NT2/D1 (cell line): ENCODE measurements around the gene SIGLEC12.
A peak's percentile ranks its signal among the peaks of the same experiment; 100 is the strongest.

ENCODE experiments used
- DNase-seq: peaks from one replicate; pipeline ENCODE4 v3.0.0-alpha.2; 2011; ENCODE audit warnings: low read depth, low spot score
- H3K27me3 ChIP-seq: 2 replicates; pipeline ENCODE4 v1.6.0; 2011; ENCODE audit warnings: mild to moderate bottlenecking; ENCODE audit not compliant: insufficient read length, insufficient read depth
- H3K36me3 ChIP-seq: 2 replicates; pipeline ENCODE4 v1.6.1; 2011; ENCODE audit warnings: mild to moderate bottlenecking, low read length, mixed read lengths; ENCODE audit not compliant: insufficient read depth, insufficient read length
- H3K4me1 ChIP-seq: 2 replicates; pipeline ENCODE4 v1.5.1; 2011; ENCODE audit not compliant: insufficient read depth, insufficient read length
- H3K4me3 ChIP-seq: 2 replicates; pipeline ENCODE4 v1.5.1; 2011; ENCODE audit warnings: low read depth; ENCODE audit not compliant: insufficient read length
- H3K9ac ChIP-seq: 2 replicates; pipeline ENCODE4 v1.6.0; 2011; ENCODE audit warnings: low read depth; ENCODE audit not compliant: insufficient read length
- H3K9me3 ChIP-seq: 2 replicates; pipeline ENCODE4 v1.5.1; 2011; ENCODE audit warnings: mild to moderate bottlenecking, low read length; ENCODE audit not compliant: insufficient read depth
- SUZ12 ChIP-seq: IDR thresholded peaks from 2 replicates; pipeline ENCODE4 v1.6.1; 2011; ENCODE audit not compliant: insufficient read length, insufficient read depth; ENCODE audit errors: extremely low read depth
- YY1 ChIP-seq: IDR thresholded peaks from 2 replicates; pipeline ENCODE4 v1.6.1; 2011; ENCODE audit not compliant: insufficient read length, insufficient read depth
- ZNF274 ChIP-seq: IDR thresholded peaks from 2 replicates; pipeline ENCODE4 v1.6.1; 2011; ENCODE audit warnings: mild to moderate bottlenecking, low read depth, low read length

The SIGLEC12 gene

DNA sequence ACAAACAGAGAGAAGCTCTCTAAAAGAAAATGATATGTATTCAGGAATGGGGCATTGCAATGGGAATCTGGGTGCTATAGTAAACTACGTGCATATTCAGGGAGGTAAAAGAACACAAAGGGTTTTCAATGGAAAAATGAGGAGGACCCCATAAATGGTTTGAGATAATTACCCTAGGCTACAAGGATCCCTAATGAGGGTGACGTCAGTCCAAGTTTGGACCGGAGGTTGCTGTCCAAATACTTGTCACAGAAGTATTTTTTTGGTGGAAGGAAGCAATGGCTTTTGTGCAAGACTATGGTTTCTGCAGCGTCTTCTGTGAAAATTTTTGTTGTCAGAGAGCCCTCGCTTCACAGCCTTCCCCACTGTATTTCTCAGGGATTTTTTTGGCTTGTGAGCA, 24.3 kb downstream of the SIGLEC12 start:
- TF ChIP-seq YY1 (no peak), ZNF274 (no peak), SUZ12 (no peak)

DNA sequence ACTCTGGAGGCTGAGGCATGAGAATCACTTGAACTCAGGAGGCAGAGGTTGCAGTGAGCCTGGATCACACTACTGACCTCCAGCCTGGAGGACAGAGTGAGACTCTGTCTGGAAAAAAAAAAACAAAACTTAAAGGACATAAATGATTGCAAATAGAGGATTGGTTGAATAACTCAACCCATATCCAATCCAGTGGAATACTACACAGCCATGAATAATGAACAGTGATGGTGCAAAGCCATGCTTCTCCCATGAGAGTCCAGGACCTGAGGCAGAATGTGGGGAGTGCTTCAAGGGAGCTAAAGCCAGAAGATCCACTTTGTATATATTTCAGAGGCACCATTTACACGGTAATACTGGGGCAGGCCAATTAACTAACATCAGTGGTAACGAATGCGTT, 25.4 kb downstream of the SIGLEC12 start:
- no peaks in the 10 kb centered on the region for H3K36me3 ChIP-seq
- no peak overlapping the region for H3K9ac ChIP-seq
- no peaks in the 10 kb centered on the region for H3K4me1 ChIP-seq
- peaks cover 17% of the 10 kb centered on the region for H3K27me3 ChIP-seq
- TF ChIP-seq YY1 = no peak
- H3K9me3 ChIP-seq = no peaks in the 10 kb centered on the region
- no peak for DNase-seq
- no peak overlapping the region for H3K4me3 ChIP-seq

More for the DNA sequence above, 24.3 kb downstream of the SIGLEC12 start:
- no peaks in the 10 kb centered on the region for H3K4me1 ChIP-seq
- no peaks in the 10 kb centered on the region for H3K36me3 ChIP-seq
- peaks cover 22% of the 10 kb centered on the region for H3K27me3 ChIP-seq
- DNase-seq = no peak
- H3K9ac ChIP-seq = no peak overlapping the region
- no peaks in the 10 kb centered on the region for H3K9me3 ChIP-seq
- H3K4me3 ChIP-seq = no peak overlapping the region

DNA sequence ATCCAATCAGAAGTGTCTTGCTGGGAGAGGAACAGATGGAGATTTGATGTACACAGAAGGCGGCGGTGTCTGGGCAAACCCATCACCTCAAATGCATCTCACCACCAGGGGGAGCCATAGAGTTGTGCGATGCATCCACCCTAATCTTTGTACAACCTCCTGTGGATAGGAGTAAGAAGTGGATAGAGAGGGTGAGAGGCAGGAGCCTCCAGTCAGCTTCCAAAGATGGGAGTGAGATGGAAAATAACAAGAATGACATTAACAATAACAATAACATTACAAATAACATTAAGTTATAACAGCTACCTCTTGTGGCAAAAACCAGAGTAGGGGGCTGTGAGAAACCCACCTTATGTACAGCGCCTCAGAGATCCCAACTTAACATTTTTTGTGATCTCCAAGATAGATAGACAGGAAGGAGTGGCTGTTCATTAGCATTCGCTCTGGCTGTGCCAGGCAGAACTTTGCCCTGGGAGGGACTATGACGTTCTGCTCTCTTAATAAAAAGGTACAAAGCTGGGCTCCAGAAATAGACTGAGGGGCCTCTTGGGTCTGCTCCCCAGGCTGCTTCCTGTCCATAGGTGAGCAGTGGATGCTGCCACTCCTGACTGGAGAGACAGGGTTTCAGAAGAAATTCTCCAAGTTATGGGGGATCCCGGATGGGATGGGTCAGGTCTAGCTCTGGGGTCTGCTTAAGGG, 28.4 kb downstream of the SIGLEC12 start:
- no peaks in the 10 kb centered on the region for H3K9me3 ChIP-seq
- no peaks in the 10 kb centered on the region for H3K4me1 ChIP-seq
- H3K36me3 ChIP-seq = no peaks in the 10 kb centered on the region
- no peak for TF ChIP-seq SUZ12
- H3K9ac ChIP-seq = no peak overlapping the region
- no peak overlapping the region for H3K4me3 ChIP-seq
- H3K27me3 ChIP-seq = peaks cover 2% of the 10 kb centered on the region
- peak; percentile 35 for DNase-seq

DNA sequence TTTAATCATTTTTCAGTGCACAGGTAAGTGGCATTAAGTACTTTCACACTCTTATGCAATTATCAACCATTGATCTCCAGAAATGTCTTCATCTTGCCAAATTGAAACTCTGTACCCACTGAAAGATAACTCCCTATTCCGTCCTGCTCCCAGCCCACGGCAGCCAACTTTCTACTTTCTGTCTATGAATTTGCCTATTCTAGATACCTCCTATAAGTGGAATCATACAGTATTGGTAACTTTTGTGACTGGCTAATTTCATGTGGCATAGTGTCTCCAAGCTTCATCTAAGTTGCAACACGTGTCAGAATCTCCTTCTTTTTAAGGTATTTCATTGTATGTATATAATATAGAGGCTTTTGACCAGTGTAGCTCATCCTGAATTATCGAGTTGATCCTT, 29.0 kb downstream of the SIGLEC12 start:
- TF ChIP-seq YY1 = no peak
- TF ChIP-seq ZNF274 = no peak
- TF ChIP-seq SUZ12 = no peak
- DNase-seq = no peak
- H3K9ac ChIP-seq = no peak overlapping the region
- H3K4me3 ChIP-seq = no peak overlapping the region
- H3K27me3 ChIP-seq = peaks cover 5% of the 10 kb centered on the region
- no peaks in the 10 kb centered on the region for H3K36me3 ChIP-seq
- H3K4me1 ChIP-seq = no peaks in the 10 kb centered on the region
- H3K9me3 ChIP-seq = no peaks in the 10 kb centered on the region

DNA sequence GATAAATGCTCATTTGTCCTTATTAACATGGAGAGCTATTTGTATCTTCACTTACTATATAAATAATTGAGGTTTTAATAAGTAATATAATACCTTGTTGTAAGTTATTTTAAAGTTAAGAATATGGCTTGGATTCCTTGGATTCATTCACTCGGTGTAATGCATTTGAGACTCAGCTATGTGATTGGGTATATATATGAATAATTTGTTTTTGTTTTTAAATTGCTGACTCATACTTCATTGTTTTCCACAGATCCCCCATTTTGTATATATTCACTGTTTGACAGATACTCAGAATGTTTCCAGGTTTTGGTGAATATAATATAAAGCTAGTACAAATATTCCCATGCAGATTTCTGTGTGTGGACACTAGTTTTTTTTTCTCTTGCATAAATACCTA, 30.1 kb downstream of the SIGLEC12 start:
- Histone ChIP-seq H3K27me3 (peaks cover 11% of the 10 kb centered on the region), H3K4me1 (no peaks in the 10 kb centered on the region), H3K36me3 (no peaks in the 10 kb centered on the region), H3K4me3 (no peak overlapping the region), H3K9ac (no peak overlapping the region), H3K9me3 (no peaks in the 10 kb centered on the region)
- TF ChIP-seq YY1 = no peak
- TF ChIP-seq SUZ12 = no peak
- TF ChIP-seq ZNF274 = no peak
- no peak for DNase-seq

DNA sequence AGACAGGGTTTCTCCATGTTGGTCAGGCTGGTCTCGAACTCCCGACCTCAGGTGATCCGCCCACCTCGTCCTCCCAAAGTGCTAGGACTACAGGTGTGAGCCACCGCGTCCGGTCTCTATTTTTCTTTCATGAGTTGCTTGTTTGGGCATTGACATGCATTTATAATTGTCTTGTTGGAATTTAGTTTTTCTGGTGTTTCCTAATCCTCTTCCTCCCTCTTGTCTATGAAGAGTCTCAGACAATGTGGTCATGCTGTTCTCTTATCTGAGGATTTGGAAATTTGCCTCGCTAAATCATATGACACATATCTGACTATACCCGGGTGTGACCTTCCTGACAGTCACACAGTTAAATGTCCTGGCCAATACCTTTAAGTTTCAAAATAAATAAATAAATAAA, 30.6 kb downstream of the SIGLEC12 start:
- DNase-seq = no peak
- Histone ChIP-seq H3K36me3 (no peaks in the 10 kb centered on the region), H3K9me3 (no peaks in the 10 kb centered on the region), H3K9ac (no peak overlapping the region), H3K27me3 (peaks cover 16% of the 10 kb centered on the region), H3K4me3 (no peak overlapping the region), H3K4me1 (no peaks in the 10 kb centered on the region)
- no peak for TF ChIP-seq SUZ12
- no peak for TF ChIP-seq ZNF274
- TF ChIP-seq YY1 = no peak

DNA sequence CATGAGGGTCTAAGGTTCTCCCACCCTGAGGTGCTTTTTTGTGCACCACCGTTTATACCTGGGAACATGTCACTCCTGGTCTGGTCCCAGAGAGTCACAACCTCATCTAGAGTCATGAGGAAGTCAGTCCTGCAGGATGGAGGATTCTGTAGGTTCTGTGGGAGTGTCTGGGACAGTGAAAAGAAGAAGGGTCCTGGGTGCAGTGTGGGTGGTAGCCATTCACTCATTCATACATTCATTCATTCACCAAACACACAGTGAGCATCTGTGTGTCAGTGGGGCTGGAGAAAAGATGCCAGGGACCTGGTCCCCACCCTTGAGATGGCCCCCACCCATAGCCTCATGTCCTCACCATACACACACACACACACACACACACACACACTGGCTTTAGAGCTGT, 32.0 kb downstream of the SIGLEC12 start:
- H3K27me3 ChIP-seq = peaks cover 24% of the 10 kb centered on the region
- DNase-seq = no peak
- H3K4me3 ChIP-seq = no peak overlapping the region
- H3K9ac ChIP-seq = no peak overlapping the region
- H3K4me1 ChIP-seq = no peaks in the 10 kb centered on the region
- TF ChIP-seq ZNF274 = no peak
- no peak for TF ChIP-seq SUZ12
- TF ChIP-seq YY1 = no peak
- H3K36me3 ChIP-seq = no peaks in the 10 kb centered on the region
- H3K9me3 ChIP-seq = no peaks in the 10 kb centered on the region

DNA sequence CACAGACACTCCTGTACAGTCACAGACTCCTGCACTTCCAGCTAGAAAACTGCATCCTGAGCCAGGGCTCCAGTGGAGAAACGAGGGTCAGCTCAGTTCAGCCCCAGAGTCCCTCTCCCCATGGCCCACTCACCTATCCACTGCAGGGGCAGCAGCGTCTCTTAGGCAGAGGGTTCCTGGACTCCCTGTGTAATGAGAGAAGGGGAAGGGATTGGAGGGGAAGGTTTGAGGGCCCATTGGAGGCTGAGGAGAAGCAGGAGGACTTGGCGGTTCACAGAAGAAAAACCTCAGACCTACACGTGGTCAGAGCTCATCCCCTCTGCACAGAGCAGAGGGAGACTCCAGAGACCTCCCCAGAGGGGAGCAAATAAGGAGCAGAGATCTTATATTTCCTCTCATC, 32.4 kb downstream of the SIGLEC12 start:
- no peak for DNase-seq

More for the DNA sequence above, 32.4 kb downstream of the SIGLEC12 start:
- no peak for TF ChIP-seq ZNF274
- no peak for TF ChIP-seq YY1
- TF ChIP-seq SUZ12 = no peak
- Histone ChIP-seq H3K9ac (no peak overlapping the region), H3K36me3 (no peaks in the 10 kb centered on the region), H3K27me3 (peaks cover 28% of the 10 kb centered on the region), H3K4me1 (no peaks in the 10 kb centered on the region), H3K4me3 (no peak overlapping the region), H3K9me3 (no peaks in the 10 kb centered on the region)
